ENCODE data around the gene RERE.

GRCh38 chr1:8679395-8679800 lies 138.0 kb downstream of the RERE start:
- TF ChIP-seq EZH2 (IDR thresholded peaks at IDR 0.05), result no peak
- no peak for TF ChIP-seq POLR2AphosphoS5 (IDR thresholded peaks at IDR 0.05; ENCODE audit: borderline replicate concordance, low read depth, low read length)
- no peak for TF ChIP-seq FOXP2 (optimal IDR thresholded peaks at IDR 0.05; ENCODE audit: control extremely low read depth, extremely low read length, insufficient read depth)

Data from SK-N-MC (cell line).